Measurements from ENCODE around the gene RANBP2.

The RANBP2 gene

GRCh38 chr2:108786008-108786353 lies 66.7 kb downstream of the RANBP2 start:
- no peak for DNase-seq

- peak; percentile 92 for DNase-seq
Observed at GRCh38 chr2:108786354-108787215, 67.3 kb downstream of the RANBP2 start, which contains the start of gene CCDC138. Gene CCDC138 (plus strand): TSS chr2:108786771. CDS start chr2:108786823, 52 bp downstream.

- DNase-seq, result no peak
Observed at GRCh38 chr2:108787216-108787541, 67.9 kb downstream of the RANBP2 start.

- DNase-seq, result no peak
Observed at GRCh38 chr2:108803045-108803736, 83.9 kb downstream of the RANBP2 start.

GRCh38 chr2:108805032-108805431 lies 85.8 kb downstream of the RANBP2 start:
- no peak for DNase-seq

GRCh38 chr2:108805782-108806181 lies 86.5 kb downstream of the RANBP2 start:
- no peak for DNase-seq

- no peak for DNase-seq
Observed at GRCh38 chr2:108806371-108807113, 87.3 kb downstream of the RANBP2 start.

GRCh38 chr2:108809936-108810335 lies 90.7 kb downstream of the RANBP2 start:
- no peak for DNase-seq

- DNase-seq, result no peak
Observed at GRCh38 chr2:108810993-108811957, 92.0 kb downstream of the RANBP2 start.

GRCh38 chr2:108813732-108814131 lies 94.5 kb downstream of the RANBP2 start:
- no peak for DNase-seq

- DNase-seq, result no peak
Observed at GRCh38 chr2:108820482-108820881, 101.2 kb downstream of the RANBP2 start.

GRCh38 chr2:108823286-108823685 lies 104.0 kb downstream of the RANBP2 start:
- no peak for DNase-seq

- DNase-seq, result no peak
Observed at GRCh38 chr2:108824316-108825070, 105.2 kb downstream of the RANBP2 start.

- no peak for DNase-seq
Observed at GRCh38 chr2:108825254-108825653, 106.0 kb downstream of the RANBP2 start.

GRCh38 chr2:108825736-108826135 lies 106.5 kb downstream of the RANBP2 start:
- no peak for DNase-seq

- DNase-seq, result no peak
Observed at GRCh38 chr2:108829578-108830310, 110.5 kb downstream of the RANBP2 start.

- no peak for DNase-seq
Observed at GRCh38 chr2:108833219-108833618, 113.9 kb downstream of the RANBP2 start.

GRCh38 chr2:108834620-108835019 lies 115.3 kb downstream of the RANBP2 start:
- DNase-seq, result no peak

GRCh38 chr2:108835040-108835439 lies 115.8 kb downstream of the RANBP2 start:
- no peak for DNase-seq
